A549 (cell line): Measurements from ENCODE around the gene KCNQ1. TPM values are rescaled to one million over a fixed set of nuclear protein-coding genes. Genes with fewer than 3 reads are reported as not detected.

Source experiments
- ATAC-seq, 2 experiments: fragments of 200-7000 bp in 1 of 2; fragments of >200 bp in 1 of 2; cut with Nextera tagmentation in 1 of 2; cut with Tn5 transposase in 1 of 2; 3 replicates each; pipeline versions ENCODE4 v1.8.0 to v1.9.1; 2018 to 2020; ENCODE audit warnings: mild to moderate bottlenecking in 1 of 2, moderate library complexity in 1 of 2
- CTCF ChIA-PET: fragments of 300-600 bp; sonication (Branson Sonifier 250); formaldehyde crosslinking; extraction: SDS; loops from one replicate; lab custom pipeline; 2021; ENCODE audit warnings: antibody characterized with exemption, inconsistent platforms; lab: Yijun Ruan, JAX
- POLR2A ChIA-PET: fragments of 350-600 bp; formaldehyde crosslinking; extraction: SDS; loops from one replicate; lab custom pipeline; 2021; ENCODE audit warnings: antibody characterized with exemption, inconsistent platforms; lab: Yijun Ruan, JAX
- DNase-seq, 2 experiments: peaks; one replicate each; pipeline versions ENCODE4 v3.0.0 to v3.0.0-alpha.2; 2011 to 2016; ENCODE audit warnings: low read depth in 1 of 2, low spot score in 1 of 2
- FAIRE-seq: peaks from 2 replicates; lab custom pipeline; 2011; peaks lifted over from hg19 to GRCh38; lab: Jason Lieb, UNC
- H3K27ac ChIP-seq, 2 experiments: fragments of >200 bp; sonication (Bioruptor Twin); formaldehyde crosslinking; 3 replicates each; pipeline ENCODE4 v1.5.1; 2016 to 2017
- H3K4me1 ChIP-seq: fragments of >200 bp; sonication (Bioruptor Twin); formaldehyde crosslinking; 3 replicates; pipeline ENCODE4 v1.6.1; 2016
- H3K4me2 ChIP-seq: fragments of >200 bp; sonication (Bioruptor Twin); formaldehyde crosslinking; 3 replicates; pipeline ENCODE4 v1.6.1; 2016
- H3K4me3 ChIP-seq: fragments of >200 bp; sonication (Bioruptor Twin); formaldehyde crosslinking; 3 replicates; pipeline ENCODE4 v1.5.1; 2016
- H3K9me3 ChIP-seq: fragments of >200 bp; sonication (Bioruptor Twin); formaldehyde crosslinking; 3 replicates; pipeline ENCODE4 v1.6.1; 2016
- CBX8 ChIP-seq: fragments of 200-600 bp; sonication (generic); IDR thresholded peaks from 2 replicates; pipeline ENCODE4 v1.6.1; 2016
- CHD4 ChIP-seq: fragments of 200-600 bp; sonication (generic); IDR thresholded peaks from 2 replicates; pipeline ENCODE4 v1.6.1; 2016; ENCODE audit warnings: antibody characterized with exemption, mild to moderate bottlenecking, borderline replicate concordance
- EHMT2 ChIP-seq: fragments of 200-600 bp; sonication (generic); IDR thresholded peaks from 2 replicates; pipeline ENCODE4 v1.6.1; 2016; ENCODE audit warnings: antibody characterized with exemption, low read depth, mild to moderate bottlenecking, moderate library complexity
- FOSB ChIP-seq: fragments of 250-450 bp; sonication (Bioruptor Pico); IDR thresholded peaks from 2 replicates; pipeline ENCODE4 v1.5.0; 2020; ENCODE audit warnings: mild to moderate bottlenecking, moderate library complexity
- HOXB13 ChIP-seq: fragments of 250-450 bp; sonication (Bioruptor Pico); IDR thresholded peaks from 2 replicates; pipeline ENCODE4 v1.5.0; 2020; ENCODE audit warnings: low read depth, mild to moderate bottlenecking, moderate library complexity
- HOXB5 ChIP-seq: fragments of 250-450 bp; sonication (Bioruptor Pico); IDR thresholded peaks from 2 replicates; pipeline ENCODE4 v1.5.0; 2020; ENCODE audit warnings: mild to moderate bottlenecking, moderate library complexity
- KDM5A ChIP-seq: fragments of 200-600 bp; sonication (generic); IDR thresholded peaks from 2 replicates; pipeline ENCODE4 v1.6.1; 2016; ENCODE audit warnings: antibody characterized with exemption, mild to moderate bottlenecking
- MAFK ChIP-seq: fragments of 450-650 bp; IDR thresholded peaks from 2 replicates; pipeline ENCODE4 v1.6.1; 2014; ENCODE audit not compliant: partially characterized antibody
- MAZ ChIP-seq: fragments of 150-350 bp; IDR thresholded peaks from 2 replicates; pipeline ENCODE4 v1.6.1; 2014; ENCODE audit warnings: antibody characterized with exemption, low read depth, low read length, borderline replicate concordance
- MYC ChIP-seq: IDR thresholded peaks from 2 replicates; pipeline ENCODE4 v1.6.1; 2012; ENCODE audit warnings: mild to moderate bottlenecking, inconsistent platforms, low read length, improper control_type of control experiment, borderline replicate concordance
- NR3C1 ChIP-seq: fragments of >200 bp; sonication (Bioruptor Twin); formaldehyde crosslinking; IDR thresholded peaks from 3 replicates; pipeline ENCODE4 v1.6.1; 2017
- RAD21 ChIP-seq, 2 experiments: fragments of >200 bp in 1 of 2; sonication (Bioruptor Twin) in 1 of 2; formaldehyde crosslinking in 1 of 2; IDR thresholded peaks in 1 of 2; conservative IDR thresholded peaks in 1 of 2; 2 replicates in 1 of 2; 3 replicates in 1 of 2; pipeline ENCODE4 v1.6.1; 2012 to 2018; ENCODE audit warnings: inconsistent platforms in 1 of 2
- RARB ChIP-seq: fragments of 250-450 bp; sonication (Bioruptor Pico); IDR thresholded peaks from 2 replicates; pipeline ENCODE4 v1.8.0; 2021; ENCODE audit warnings: mild to moderate bottlenecking, moderate library complexity
- RCOR1 ChIP-seq: fragments of 150-350 bp; IDR thresholded peaks from 2 replicates; pipeline ENCODE4 v1.6.1; 2014; ENCODE audit warnings: antibody characterized with exemption, low read length, low read depth
- TFCP2L1 ChIP-seq: fragments of 250-450 bp; sonication (Bioruptor Pico); IDR thresholded peaks from 2 replicates; pipeline ENCODE4 v1.5.0; 2021; ENCODE audit warnings: mild to moderate bottlenecking
- ZFP36 ChIP-seq: fragments of 450-650 bp; IDR thresholded peaks from 2 replicates; pipeline ENCODE4 v1.6.1; 2014; ENCODE audit warnings: borderline replicate concordance; ENCODE audit not compliant: partially characterized antibody
- ZNF302 ChIP-seq: fragments of 250-450 bp; sonication (Bioruptor Pico); IDR thresholded peaks from 2 replicates; pipeline ENCODE4 v1.9.0; 2021; ENCODE audit warnings: inconsistent platforms, mild to moderate bottlenecking, moderate library complexity
- ZSCAN20 ChIP-seq: fragments of 250-450 bp; sonication (Bioruptor Pico); IDR thresholded peaks from 2 replicates; pipeline ENCODE4 v1.8.0; 2022; ENCODE audit warnings: mild to moderate bottlenecking, moderate library complexity
- WGBS: methylation state at CpG from one replicate; pipeline ENCODE4 v1.1.6; 2017; ENCODE audit errors: missing lambda C conversion rate; 5-methylcytosine and 5-hydroxymethylcytosine counted together
- polyA plus RNA-seq, 4 experiments: library from polyadenylated mRNA; depleted of rRNA in 3 of 4; stranded (reverse); fragments of >200 nt; fragmentation: RNase III in 1 of 4; extraction: RNeasy Plus Mini Kit Qiagen cat#74134 plus additional on column Dnase treatment in 1 of 4; gene quantifications; 2 replicates in 3 of 4; 3 replicates in 1 of 4; pipeline ENCODE4 v1.2.3, GENCODE V29; 2011 to 2017
- TF ChIP-seq, protein P1 (sequence below): fragments of >200 bp; sonication (Bioruptor Twin); formaldehyde crosslinking; IDR thresholded peaks from 3 replicates; pipeline ENCODE4 v1.6.1; 2016
- TF ChIP-seq, protein P2 (sequence below): IDR thresholded peaks from 2 replicates; pipeline ENCODE4 v1.6.1; 2012; ENCODE audit warnings: low read depth, borderline replicate concordance
- TF ChIP-seq, protein P3 (sequence below): fragments of 250-450 bp; sonication (Bioruptor Pico); IDR thresholded peaks from 2 replicates; pipeline ENCODE4 v1.5.0; 2020; ENCODE audit warnings: low read depth, mild to moderate bottlenecking, moderate library complexity
- TF ChIP-seq, protein P4 (sequence below): fragments of >200 bp; sonication (Bioruptor Twin); formaldehyde crosslinking; IDR thresholded peaks from 3 replicates; pipeline ENCODE4 v1.5.1; 2016

The KCNQ1 gene
- polyA plus RNA-seq, 2 of the 4 experiments (the other 2 are of a cell fraction): 0.14 to 0.17 TPM

DNA sequence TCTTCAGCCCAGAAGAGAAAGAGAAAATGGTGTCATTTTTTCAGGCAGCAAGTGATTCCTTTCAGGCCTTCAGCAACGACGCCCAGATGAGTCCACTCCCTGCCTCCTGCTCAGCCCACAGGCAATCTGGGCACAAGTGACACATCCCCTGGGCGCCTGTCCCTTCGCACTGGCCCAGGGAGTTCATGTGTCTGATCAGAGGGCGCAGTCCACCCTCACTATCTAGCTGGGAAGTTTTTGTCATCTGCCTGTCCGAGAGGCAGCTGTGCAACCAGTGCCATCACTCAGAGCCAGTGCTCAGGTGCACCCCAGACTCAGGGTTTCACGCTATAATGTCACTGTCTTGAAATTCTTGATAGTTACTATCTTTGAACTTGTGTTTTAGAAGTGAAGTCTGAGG is 256.4 kb downstream of the KCNQ1 start:
- Histone ChIP-seq H3K4me3 (no peak overlapping the region), H3K9me3 (no peaks in the 10 kb centered on the region), H3K27ac (peak overlapping the region; percentile 99; a peak in 4 of 6 replicates), H3K4me1 (peaks cover 16% of the 10 kb centered on the region; the same call in 2 of the 3 replicates), H3K4me2 (peak overlapping the region; percentile 97)
- TF ChIP-seq, protein P1, sequence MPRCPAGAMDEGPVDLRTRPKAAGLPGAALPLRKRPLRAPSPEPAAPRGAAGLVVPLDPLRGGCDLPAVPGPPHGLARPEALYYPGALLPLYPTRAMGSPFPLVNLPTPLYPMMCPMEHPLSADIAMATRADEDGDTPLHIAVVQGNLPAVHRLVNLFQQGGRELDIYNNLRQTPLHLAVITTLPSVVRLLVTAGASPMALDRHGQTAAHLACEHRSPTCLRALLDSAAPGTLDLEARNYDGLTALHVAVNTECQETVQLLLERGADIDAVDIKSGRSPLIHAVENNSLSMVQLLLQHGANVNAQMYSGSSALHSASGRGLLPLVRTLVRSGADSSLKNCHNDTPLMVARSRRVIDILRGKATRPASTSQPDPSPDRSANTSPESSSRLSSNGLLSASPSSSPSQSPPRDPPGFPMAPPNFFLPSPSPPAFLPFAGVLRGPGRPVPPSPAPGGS: no peak
- TF ChIP-seq NR3C1 (no peak), RARB (no peak), FOSB (CRISPR knock-in tag) (no peak), RAD21 (conservative IDR thresholded peaks at IDR 0.05 in 1 of 2, IDR thresholded peaks at IDR 0.05 in 1 of 2) (no peak), TFCP2L1 (CRISPR knock-in tag) (no peak), HOXB13 (no peak), CHD4 (no peak), ZFP36 (no peak), EHMT2 (no peak), MAZ (no peak), ZSCAN20 (CRISPR knock-in tag) (no peak), KDM5A (no peak), HOXB5 (CRISPR knock-in tag) (no peak), RCOR1 (no peak), ZNF302 (CRISPR knock-in tag) (no peak), CBX8 (no peak)
- TF ChIP-seq, protein P2, sequence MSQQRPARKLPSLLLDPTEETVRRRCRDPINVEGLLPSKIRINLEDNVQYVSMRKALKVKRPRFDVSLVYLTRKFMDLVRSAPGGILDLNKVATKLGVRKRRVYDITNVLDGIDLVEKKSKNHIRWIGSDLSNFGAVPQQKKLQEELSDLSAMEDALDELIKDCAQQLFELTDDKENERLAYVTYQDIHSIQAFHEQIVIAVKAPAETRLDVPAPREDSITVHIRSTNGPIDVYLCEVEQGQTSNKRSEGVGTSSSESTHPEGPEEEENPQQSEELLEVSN: no peak
- WGBS: 82% methylated on average over 7 of the region's 7 CpGs
- ATAC-seq: no peak
- no peak for DNase-seq
- no peak for FAIRE-seq
- ChIA-PET POLR2A (no interaction called here), CTCF (interaction anchor here (1.2 kb wide), 1 partner anchor 11 kb away, joined by 3 read pairs; no protein-coding TSS in a partner anchor)

DNA sequence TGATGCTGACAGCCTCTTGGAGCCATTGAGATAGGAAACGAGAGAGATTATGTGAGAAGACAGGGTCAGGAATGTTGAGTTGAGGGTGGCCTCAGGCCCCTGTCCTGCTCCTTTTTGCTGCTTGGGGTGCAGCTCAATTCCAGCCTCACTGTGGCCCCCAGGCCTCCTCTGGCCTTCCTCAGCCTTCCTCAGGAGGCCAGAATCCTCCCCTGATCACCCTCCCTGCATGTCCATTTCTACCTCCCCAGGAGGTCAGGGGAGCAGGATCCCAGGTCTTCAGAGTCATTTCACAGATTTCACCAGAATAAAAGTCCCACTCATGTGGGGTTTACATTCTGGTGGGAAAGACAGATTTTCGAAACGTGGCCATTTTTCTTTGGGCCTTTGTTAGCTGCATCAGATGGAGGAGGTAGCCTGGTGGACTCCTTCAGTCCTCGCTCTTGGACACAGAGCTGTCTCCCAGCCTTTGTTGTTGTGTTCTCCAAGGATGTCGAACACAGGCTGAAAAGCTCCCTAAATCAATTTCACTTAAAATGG is 257.2 kb downstream of the KCNQ1 start:
- TF ChIP-seq, protein P3, sequence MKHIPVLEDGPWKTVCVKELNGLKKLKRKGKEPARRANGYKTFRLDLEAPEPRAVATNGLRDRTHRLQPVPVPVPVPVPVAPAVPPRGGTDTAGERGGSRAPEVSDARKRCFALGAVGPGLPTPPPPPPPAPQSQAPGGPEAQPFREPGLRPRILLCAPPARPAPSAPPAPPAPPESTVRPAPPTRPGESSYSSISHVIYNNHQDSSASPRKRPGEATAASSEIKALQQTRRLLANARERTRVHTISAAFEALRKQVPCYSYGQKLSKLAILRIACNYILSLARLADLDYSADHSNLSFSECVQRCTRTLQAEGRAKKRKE: no peak
- TF ChIP-seq ZFP36: no peak
- TF ChIP-seq MAFK: no peak
- Histone ChIP-seq H3K9me3 (no peaks in the 10 kb centered on the region), H3K4me3 (no peak overlapping the region), H3K4me2 (no peak overlapping the region), H3K4me1 (peaks cover 16% of the 10 kb centered on the region; the same call in 2 of the 3 replicates), H3K27ac (no peak overlapping the region)
- 85% methylated on average over 5 of the region's 5 CpGs for WGBS
- ChIA-PET CTCF (interaction anchor here (0.8 to 1.2 kb wide), 4 partner anchors 10 to 190 kb away, joined by 3 to 4 read pairs (median 3); partner anchors contain the start of gene CDKN1C), POLR2A (no interaction called here)
- FAIRE-seq: no peak
- no peak for ATAC-seq
- DNase-seq: no peak

DNA sequence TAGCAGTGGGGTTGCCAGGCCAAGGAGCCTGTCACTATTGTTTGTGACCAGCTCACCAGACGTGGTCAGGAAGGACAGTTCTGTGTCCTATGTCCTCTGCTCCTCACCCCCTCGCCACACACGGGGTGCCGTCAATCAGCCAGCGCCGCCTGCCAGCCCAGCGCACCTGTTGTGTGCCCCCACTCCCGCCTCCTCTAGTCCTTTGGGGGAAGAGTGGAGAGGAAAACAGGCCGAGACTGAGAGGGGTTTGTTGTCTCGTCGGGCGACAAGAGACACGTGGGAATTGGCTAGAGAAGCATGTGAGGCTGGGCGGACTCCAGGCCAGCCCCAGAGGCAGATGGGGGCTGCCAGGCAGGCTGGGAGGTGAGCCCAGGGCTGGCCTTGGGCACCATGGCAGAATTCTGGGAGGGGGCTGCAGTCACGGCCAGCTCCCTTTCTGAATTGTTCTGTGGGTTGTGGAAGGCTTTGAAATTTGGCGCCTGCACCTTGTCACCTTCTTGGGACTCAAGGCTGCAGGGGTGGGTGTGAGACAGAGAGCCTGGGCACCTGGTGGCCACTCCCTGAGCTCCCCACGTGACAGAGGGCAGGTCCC is 258.1 kb downstream of the KCNQ1 start:
- no peak for FAIRE-seq

More for the DNA sequence above, 258.1 kb downstream of the KCNQ1 start:
- H3K27ac ChIP-seq: no peak overlapping the region
- H3K4me2 ChIP-seq: no peak overlapping the region
- 82% methylated on average over 17 of the region's 17 CpGs for WGBS
- H3K4me3 ChIP-seq: no peak overlapping the region
- DNase-seq: no peak
- TF ChIP-seq FOSB (CRISPR knock-in tag) (no peak), MYC (no peak)
- TF ChIP-seq, protein P2: no peak
- TF ChIP-seq, protein P4, sequence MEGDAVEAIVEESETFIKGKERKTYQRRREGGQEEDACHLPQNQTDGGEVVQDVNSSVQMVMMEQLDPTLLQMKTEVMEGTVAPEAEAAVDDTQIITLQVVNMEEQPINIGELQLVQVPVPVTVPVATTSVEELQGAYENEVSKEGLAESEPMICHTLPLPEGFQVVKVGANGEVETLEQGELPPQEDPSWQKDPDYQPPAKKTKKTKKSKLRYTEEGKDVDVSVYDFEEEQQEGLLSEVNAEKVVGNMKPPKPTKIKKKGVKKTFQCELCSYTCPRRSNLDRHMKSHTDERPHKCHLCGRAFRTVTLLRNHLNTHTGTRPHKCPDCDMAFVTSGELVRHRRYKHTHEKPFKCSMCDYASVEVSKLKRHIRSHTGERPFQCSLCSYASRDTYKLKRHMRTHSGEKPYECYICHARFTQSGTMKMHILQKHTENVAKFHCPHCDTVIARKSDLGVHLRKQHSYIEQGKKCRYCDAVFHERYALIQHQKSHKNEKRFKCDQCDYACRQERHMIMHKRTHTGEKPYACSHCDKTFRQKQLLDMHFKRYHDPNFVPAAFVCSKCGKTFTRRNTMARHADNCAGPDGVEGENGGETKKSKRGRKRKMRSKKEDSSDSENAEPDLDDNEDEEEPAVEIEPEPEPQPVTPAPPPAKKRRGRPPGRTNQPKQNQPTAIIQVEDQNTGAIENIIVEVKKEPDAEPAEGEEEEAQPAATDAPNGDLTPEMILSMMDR: no peak
- TF ChIP-seq, all 56 proteins: peak for 0
- Histone ChIP-seq H3K4me1 (peaks cover 16% of the 10 kb centered on the region; the same call in 2 of the 3 replicates), H3K9me3 (no peaks in the 10 kb centered on the region)
- CTCF ChIA-PET: interaction anchor here (0.8 to 1.2 kb wide), 5 partner anchors 9 to 189 kb away, joined by 3 to 4 read pairs (median 3); partner anchors contain the start of gene CDKN1C
- POLR2A ChIA-PET: no interaction called here
- ATAC-seq: no peak
